Peyer's patch (tissue), 4 donors: Measurements from ENCODE around the gene ERC2. TPM values are rescaled to one million over a fixed set of nuclear protein-coding genes. Genes with fewer than 3 reads are reported as not detected.

Experiments
- DNase-seq, 3 donors: peaks; one replicate each; pipeline ENCODE4 v3.0.0-alpha.2; 2017 to 2019
- H3K27ac ChIP-seq, 4 donors: fragments of 200-600 bp; sonication (generic); one replicate each; pipeline ENCODE4 v1.5.1; 2016 to 2019
- H3K27me3 ChIP-seq, 2 donors: fragments of 200-600 bp; sonication (generic); one replicate each; pipeline ENCODE4 v1.5.1; 2019
- H3K36me3 ChIP-seq, 3 donors: fragments of 200-600 bp; sonication (generic); one replicate each; pipeline ENCODE4 v1.5.1; 2016 to 2019
- H3K4me1 ChIP-seq, 4 donors: fragments of 200-600 bp; sonication (generic); one replicate each; pipeline ENCODE4 v1.5.1; 2016 to 2019
- H3K4me3 ChIP-seq, 4 donors: fragments of 200-600 bp; sonication (generic); 1 replicate in 3 of 4; 2 replicates in 1 of 4; pipeline ENCODE4 v1.5.1; 2016 to 2019; ENCODE audit warnings: mild to moderate bottlenecking in 1 of 4
- H3K9me3 ChIP-seq, 4 donors: fragments of 200-600 bp; sonication (generic); one replicate each; pipeline ENCODE4 v1.5.1; 2016 to 2019; ENCODE audit warnings: mild to moderate bottlenecking in 1 of 4
- POLR2A ChIP-seq, 2 donors: fragments of 450-650 bp; IDR thresholded peaks; one replicate each; pipeline ENCODE4 v1.5.1; 2017; ENCODE audit warnings: antibody characterized with exemption in 2 of 2, mild to moderate bottlenecking in 2 of 2, moderate library complexity in 2 of 2
- total RNA-seq, 4 donors: library from RNA; depleted of rRNA; stranded (reverse); fragments of >200 nt; gene quantifications; one replicate each; pipeline ENCODE4 v1.1.0, GENCODE V29; 2016
- TF ChIP-seq, protein P1 (sequence below), 6 experiments: fragments of 450-650 bp in 4 of 6; fragments of 200-600 bp in 2 of 6; sonication (generic) in 1 of 6; IDR thresholded peaks; one replicate each; pipeline ENCODE4 v1.5.1; 2017 to 2019; ENCODE audit warnings: antibody characterized with exemption in 6 of 6, mild to moderate bottlenecking in 3 of 6, moderate library complexity in 1 of 6

Gene ERC2
- total RNA-seq, 4 donors from 2014 or later: 0.18 to 0.83 TPM; not detected in 2

DNA sequence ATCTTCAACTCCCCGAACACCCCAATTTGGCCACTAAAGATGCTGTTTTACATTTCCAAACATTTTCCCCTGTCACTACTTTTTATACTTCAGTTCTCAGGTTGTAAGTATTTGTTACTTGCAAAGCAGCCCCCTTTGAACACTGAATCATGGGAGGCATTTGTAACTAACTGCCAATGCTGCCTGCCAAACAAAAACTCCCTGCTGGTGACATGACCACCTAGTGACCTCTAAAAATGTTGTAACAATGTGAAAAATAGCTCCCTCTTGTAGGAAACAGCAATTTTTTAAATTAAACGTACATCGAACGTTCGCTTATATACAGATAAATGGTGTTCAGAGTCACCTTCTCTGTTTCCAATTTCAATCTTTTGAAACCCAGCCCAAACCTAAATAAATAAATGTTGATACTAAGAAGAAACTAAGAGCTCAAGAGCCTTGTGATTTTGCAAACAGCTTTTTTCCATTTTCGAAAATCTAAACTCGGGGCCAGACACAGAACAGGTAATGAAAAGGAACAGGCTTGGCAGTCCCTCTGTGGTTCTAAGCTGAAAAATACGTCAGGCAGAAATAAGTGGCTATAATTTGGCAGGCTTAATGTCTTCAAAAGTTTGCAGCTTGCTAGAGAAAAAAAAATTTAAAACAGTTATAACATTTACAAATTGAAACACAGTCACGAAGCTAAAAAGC is 712.6 kb downstream of the ERC2 start:
- H3K9me3 ChIP-seq: no peaks in the 10 kb centered on the region
- H3K4me3 ChIP-seq: no peak overlapping the region
- TF ChIP-seq, protein P1, sequence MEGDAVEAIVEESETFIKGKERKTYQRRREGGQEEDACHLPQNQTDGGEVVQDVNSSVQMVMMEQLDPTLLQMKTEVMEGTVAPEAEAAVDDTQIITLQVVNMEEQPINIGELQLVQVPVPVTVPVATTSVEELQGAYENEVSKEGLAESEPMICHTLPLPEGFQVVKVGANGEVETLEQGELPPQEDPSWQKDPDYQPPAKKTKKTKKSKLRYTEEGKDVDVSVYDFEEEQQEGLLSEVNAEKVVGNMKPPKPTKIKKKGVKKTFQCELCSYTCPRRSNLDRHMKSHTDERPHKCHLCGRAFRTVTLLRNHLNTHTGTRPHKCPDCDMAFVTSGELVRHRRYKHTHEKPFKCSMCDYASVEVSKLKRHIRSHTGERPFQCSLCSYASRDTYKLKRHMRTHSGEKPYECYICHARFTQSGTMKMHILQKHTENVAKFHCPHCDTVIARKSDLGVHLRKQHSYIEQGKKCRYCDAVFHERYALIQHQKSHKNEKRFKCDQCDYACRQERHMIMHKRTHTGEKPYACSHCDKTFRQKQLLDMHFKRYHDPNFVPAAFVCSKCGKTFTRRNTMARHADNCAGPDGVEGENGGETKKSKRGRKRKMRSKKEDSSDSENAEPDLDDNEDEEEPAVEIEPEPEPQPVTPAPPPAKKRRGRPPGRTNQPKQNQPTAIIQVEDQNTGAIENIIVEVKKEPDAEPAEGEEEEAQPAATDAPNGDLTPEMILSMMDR (IDR thresholded peaks at IDR 0.05): no peak
- H3K36me3 ChIP-seq: no peaks in the 10 kb centered on the region
- H3K27me3 ChIP-seq: no peaks in the 10 kb centered on the region
- no peaks in the 10 kb centered on the region for H3K4me1 ChIP-seq
- no peak for DNase-seq
- H3K27ac ChIP-seq: no peak overlapping the region

- Histone ChIP-seq H3K9me3 (no peaks in the 10 kb centered on the region), H3K4me1 (no peaks in the 10 kb centered on the region), H3K27me3 (no peaks in the 10 kb centered on the region), H3K27ac (no peak overlapping the region), H3K4me3 (no peak overlapping the region), H3K36me3 (no peaks in the 10 kb centered on the region)
- no peak for DNase-seq
- TF ChIP-seq POLR2A (IDR thresholded peaks at IDR 0.05): no peak
- TF ChIP-seq, protein P1 (IDR thresholded peaks at IDR 0.05): no peak
Observed at GRCh38 chr3:55752911-55753310, 715.4 kb downstream of the ERC2 start.

DNA sequence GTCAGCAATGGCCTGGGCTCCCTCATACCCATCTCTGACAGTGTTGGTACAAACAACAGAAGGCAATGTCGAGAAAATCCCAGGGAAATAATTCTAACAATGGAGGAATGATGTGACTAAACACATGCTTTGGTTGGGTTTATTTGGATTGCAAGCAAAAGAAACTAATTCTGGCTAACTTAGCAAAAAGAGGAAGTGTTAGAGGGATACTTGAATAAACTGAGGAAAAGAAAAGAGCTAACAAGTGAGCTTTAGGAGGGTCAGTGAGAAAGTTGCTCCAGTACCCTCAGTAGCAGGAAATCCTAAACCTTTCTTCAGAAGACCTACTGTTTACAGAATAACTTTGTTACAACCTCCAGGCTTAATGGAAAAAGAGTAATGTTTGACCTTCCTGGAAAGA is 716.5 kb downstream of the ERC2 start:
- no peaks in the 10 kb centered on the region for H3K9me3 ChIP-seq
- H3K27ac ChIP-seq: no peak overlapping the region
- H3K4me3 ChIP-seq: no peak overlapping the region
- TF ChIP-seq, protein P1 (IDR thresholded peaks at IDR 0.05): no peak
- TF ChIP-seq POLR2A (IDR thresholded peaks at IDR 0.05): no peak
- H3K27me3 ChIP-seq: no peaks in the 10 kb centered on the region
- no peaks in the 10 kb centered on the region for H3K36me3 ChIP-seq
- no peaks in the 10 kb centered on the region for H3K4me1 ChIP-seq
- DNase-seq: no peak

- Histone ChIP-seq H3K27me3 (no peaks in the 10 kb centered on the region), H3K9me3 (no peaks in the 10 kb centered on the region), H3K4me1 (no peaks in the 10 kb centered on the region), H3K36me3 (no peaks in the 10 kb centered on the region), H3K4me3 (no peak overlapping the region), H3K27ac (no peak overlapping the region)
- DNase-seq: no peak
- TF ChIP-seq, protein P1 (IDR thresholded peaks at IDR 0.05): no peak
- no peak for TF ChIP-seq POLR2A (IDR thresholded peaks at IDR 0.05)
Observed at GRCh38 chr3:55750525-55750924, 717.7 kb downstream of the ERC2 start.

DNA sequence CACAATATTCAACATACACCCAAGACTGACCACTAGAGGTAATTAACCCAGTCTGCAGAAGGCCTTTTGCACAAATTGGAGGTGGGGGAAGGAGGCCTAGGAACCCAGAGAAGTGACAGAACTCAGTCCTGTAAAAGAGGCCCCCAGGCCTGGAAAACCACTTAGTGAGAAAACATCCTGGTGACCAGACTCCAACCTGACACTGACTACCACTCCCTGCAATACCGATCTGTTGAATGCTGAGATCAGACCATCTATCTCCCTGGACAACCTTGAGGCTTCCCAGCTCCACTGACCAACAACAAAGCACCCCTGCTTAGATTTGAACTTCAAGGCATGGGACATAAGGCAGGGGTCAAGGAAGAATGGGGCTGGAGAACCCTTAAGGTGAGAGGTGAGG is 719.2 kb downstream of the ERC2 start:
- H3K27me3 ChIP-seq: no peaks in the 10 kb centered on the region
- no peaks in the 10 kb centered on the region for H3K4me1 ChIP-seq
- DNase-seq: no peak
- H3K27ac ChIP-seq: no peak overlapping the region
- no peak overlapping the region for H3K4me3 ChIP-seq
- H3K36me3 ChIP-seq: no peaks in the 10 kb centered on the region
- TF ChIP-seq POLR2A (IDR thresholded peaks at IDR 0.05): no peak
- TF ChIP-seq, protein P1 (IDR thresholded peaks at IDR 0.05): no peak
- no peaks in the 10 kb centered on the region for H3K9me3 ChIP-seq
